ENCODE data around the gene ABCB7.
"Not testable (repeated sequence)": the region's sequence is repeated elsewhere in the genome, so short reads cannot be mapped to it uniquely, and the experiment has no call there.

Gene ABCB7

GRCh38 chrX:75096331-75096730 is 59.8 kb downstream of the ABCB7 start:
- FAIRE-seq: no peak

DNA sequence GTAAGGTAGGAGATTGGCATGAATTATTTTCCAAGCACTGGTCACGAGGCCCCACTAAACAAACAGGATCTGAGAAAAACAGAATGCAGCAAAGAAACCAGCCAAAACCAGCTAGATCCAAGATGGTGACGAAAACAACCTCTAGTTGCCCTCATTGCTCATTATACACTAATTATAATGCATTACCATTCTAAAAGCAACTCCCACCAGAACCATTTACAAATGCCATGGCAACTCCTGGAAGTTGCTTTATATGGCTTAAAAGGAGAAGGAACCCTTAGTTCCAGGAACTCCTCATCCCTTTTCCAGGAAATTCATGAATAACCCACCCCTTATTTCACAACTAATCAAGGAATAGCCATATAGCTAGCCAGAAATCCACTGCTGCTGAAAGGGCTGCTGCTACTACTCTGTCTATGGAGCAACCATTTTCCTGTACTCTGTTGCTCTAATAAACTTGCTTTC is 69.3 kb downstream of the ABCB7 start:
- no peak for FAIRE-seq

DNA sequence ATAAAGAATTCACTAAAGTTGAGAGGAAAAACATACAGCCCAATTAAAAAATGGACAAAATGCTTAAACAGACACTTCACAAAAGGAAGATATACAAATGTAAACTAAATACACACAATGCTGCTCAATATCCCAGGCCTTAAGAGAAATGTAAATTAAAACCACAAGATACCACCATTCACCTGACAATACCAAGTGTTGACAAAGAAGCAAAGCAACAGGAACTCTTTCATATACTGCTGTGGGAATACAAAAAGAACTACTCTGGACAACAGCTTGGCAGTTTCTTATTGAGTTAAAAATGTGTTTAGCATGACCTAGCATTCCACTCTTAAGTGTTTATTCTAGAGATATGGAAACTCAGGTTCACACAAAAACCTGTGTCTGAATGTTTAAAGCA is 71.3 kb downstream of the ABCB7 start:
- no peak for FAIRE-seq

DNA sequence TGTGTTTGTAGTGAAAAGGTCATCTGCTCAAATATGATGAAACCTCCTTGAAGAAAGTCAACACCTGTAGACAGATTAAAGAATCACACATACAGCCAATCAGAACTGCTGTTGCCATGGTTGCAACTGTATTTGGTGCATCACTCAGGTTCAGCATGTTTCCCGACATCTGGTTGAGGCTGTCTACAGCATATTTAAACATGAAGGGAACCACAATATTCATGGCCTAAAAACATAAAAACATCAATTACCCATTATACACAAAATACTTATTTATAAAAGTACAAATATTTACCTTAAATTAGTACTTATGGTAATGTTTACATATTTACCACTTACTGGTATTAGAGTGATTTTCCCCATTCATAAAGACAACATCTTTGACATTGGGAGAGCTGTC is 79.7 kb downstream of the ABCB7 start:
- no peak for FAIRE-seq

GRCh38 chrX:75074475-75074874 is 81.6 kb downstream of the ABCB7 start:
- FAIRE-seq: no peak

DNA sequence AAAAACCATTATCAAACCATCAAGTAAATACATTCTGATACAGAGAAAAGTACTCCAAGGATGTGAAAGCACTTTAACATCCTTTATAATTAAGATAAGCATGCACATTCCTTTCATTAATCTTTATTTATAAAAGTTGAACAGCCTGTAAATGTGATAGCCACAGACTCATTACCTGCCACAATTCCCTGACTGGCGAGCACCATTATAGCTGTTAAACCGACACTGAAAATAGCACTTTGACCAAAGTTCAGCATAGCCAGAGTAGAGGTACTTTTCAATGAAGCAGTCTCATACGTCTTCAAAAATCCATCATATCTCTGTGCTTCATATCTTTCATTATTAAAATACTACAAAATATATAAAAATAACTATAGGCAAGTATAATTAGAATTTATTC is 84.7 kb downstream of the ABCB7 start:
- no peak for FAIRE-seq

DNA sequence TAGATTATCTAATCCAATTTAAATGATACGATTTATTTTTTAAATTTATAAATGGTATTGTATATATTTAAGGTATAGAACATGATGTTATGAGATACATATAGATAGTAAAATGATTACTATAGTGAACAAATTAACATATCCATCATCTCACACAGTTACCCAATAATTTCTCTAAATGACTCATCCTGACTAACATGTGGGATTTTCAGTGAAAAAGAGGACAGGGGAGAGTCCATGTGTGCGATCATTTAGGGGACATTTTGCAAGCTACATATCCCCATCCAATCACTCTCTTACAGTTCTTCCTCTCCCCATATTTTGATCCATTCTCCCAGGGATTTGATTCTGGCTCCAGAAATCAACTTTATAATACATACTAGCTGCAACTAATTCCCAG is 88.2 kb downstream of the ABCB7 start:
- FAIRE-seq: no peak

- no peak for FAIRE-seq
Measured at GRCh38 chrX:75061701-75062100, 94.4 kb downstream of the ABCB7 start.

- no peak for FAIRE-seq
Measured at GRCh38 chrX:75051047-75051446, 105.0 kb downstream of the ABCB7 start.

DNA sequence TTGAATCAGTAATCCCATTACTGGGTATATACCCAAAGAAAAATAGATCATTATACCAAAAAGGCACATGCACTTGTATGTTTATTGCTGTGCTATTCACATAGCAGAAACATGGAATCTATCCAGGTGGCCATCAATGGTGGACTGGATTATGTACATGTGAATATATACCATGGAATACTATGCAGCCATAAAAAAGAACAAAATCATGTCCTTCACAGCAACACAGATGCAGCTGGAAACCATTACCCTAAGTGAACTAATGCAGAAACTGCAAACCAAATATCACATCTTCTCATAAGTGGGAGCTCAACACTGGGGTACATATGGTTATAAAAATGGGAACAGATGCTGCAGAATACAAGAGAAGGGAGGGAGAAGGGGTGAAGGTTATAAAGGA is 110.7 kb downstream of the ABCB7 start:
- no peak for FAIRE-seq

GRCh38 chrX:75044142-75044541 is 111.9 kb downstream of the ABCB7 start:
- not testable (repeated sequence) for FAIRE-seq

- FAIRE-seq: no peak
Measured at GRCh38 chrX:75038925-75039324, 117.2 kb downstream of the ABCB7 start.

Measured in endometrium (tissue), 2 donors.